ENCODE measurements around the gene PTPRG.

Gene PTPRG

DNA sequence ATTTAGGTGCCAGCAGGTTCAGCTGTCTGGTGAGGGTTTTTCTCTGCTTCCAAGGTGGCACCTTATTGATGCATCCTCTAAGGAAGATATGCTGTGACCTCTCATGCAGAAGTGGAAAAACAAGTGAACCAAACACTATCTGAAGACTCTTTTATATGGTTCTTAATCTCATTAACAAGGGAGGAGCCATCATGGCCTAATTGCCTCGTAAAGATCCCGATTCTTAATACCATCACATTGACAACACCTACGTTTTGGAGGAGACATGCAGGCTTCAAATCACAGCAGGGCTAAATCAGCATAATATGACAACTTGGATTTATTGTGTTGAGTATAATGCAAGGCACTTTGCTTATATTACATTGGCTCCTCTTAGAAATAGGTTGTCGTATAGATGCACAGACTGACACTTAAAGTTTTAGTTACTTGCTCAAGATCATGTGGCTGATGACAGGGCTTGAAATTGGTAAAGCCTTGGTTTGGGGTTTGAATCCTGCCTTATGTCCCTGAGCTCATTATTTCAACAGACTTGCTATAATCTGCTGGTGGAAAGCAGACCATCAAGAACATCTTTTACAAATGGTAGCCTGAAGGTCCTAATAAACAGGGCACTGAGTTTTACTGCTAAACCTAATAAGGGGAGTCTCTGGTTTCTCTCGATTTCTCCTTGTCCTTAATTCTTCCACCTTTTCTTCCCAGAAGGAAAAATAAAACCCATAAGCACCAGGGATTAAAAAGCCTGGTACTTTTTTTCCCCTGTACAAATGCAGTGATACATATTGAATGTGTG lies 88.2 kb downstream of the PTPRG start:
- no peak for DNase-seq (ENCODE audit: low read depth, low spot score)

- DNase-seq (ENCODE audit: low read depth, low spot score) = no peak
Observed at GRCh38 chr3:61650276-61650675, 88.9 kb downstream of the PTPRG start.

- DNase-seq (ENCODE audit: low read depth, low spot score) = no peak
Observed at GRCh38 chr3:61650719-61651410, 89.5 kb downstream of the PTPRG start.

GRCh38 chr3:61657689-61658088 lies 96.3 kb downstream of the PTPRG start:
- no peak for DNase-seq (ENCODE audit: low read depth, low spot score)

- DNase-seq (ENCODE audit: low read depth, low spot score) = no peak
Observed at GRCh38 chr3:61662861-61663260, 101.5 kb downstream of the PTPRG start.

- no peak for DNase-seq (ENCODE audit: low read depth, low spot score)
Observed at GRCh38 chr3:61663356-61664104, 102.2 kb downstream of the PTPRG start.

- peak; percentile 51 for DNase-seq (ENCODE audit: low read depth, low spot score)
Observed at GRCh38 chr3:61664105-61664482, 102.7 kb downstream of the PTPRG start.

DNA sequence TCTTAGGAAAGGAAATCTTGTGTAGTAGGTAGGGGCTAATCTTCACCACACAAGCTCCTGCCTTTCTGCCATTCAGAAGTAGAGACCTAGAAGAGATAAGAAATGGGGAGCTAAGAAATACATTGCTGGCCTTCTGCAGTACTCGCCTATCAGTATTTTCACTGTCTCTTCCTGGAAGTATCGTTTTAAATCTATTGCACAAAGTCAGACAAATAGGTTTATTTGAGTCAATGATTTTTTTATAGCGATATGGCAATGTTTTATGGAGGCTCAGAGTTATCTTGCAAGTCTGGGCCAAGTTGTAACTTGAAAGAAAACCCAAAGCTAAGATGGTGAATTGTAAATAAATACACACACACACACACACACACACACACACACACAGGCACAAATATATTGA lies 103.8 kb downstream of the PTPRG start:
- no peak for DNase-seq (ENCODE audit: low read depth, low spot score)

- DNase-seq (ENCODE audit: low read depth, low spot score) = no peak
Observed at GRCh38 chr3:61665987-61666386, 104.6 kb downstream of the PTPRG start.

- DNase-seq (ENCODE audit: low read depth, low spot score) = no peak
Observed at GRCh38 chr3:61666615-61667330, 105.4 kb downstream of the PTPRG start.

GRCh38 chr3:61667383-61667782 lies 106.0 kb downstream of the PTPRG start:
- no peak for DNase-seq (ENCODE audit: low read depth, low spot score)

DNA sequence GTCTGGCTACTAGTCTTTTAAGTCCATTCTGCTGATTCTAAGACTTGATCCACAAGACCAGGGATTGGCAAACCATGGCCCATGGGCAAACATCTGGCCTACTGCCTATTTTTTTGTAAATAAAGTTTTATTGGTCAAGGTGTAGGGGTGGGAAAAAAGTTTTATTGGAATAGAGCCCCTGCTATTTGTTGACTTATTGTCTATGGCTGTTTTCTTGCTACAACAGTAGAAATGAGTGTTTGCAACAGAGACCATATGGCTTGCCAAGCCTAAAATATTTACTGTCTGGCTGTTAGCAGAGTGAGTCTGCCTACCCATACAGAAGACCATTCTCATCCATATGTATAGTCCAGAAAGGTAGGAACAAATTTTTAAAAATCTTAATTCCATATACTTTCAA lies 106.4 kb downstream of the PTPRG start:
- DNase-seq (ENCODE audit: low read depth, low spot score) = no peak

DNA sequence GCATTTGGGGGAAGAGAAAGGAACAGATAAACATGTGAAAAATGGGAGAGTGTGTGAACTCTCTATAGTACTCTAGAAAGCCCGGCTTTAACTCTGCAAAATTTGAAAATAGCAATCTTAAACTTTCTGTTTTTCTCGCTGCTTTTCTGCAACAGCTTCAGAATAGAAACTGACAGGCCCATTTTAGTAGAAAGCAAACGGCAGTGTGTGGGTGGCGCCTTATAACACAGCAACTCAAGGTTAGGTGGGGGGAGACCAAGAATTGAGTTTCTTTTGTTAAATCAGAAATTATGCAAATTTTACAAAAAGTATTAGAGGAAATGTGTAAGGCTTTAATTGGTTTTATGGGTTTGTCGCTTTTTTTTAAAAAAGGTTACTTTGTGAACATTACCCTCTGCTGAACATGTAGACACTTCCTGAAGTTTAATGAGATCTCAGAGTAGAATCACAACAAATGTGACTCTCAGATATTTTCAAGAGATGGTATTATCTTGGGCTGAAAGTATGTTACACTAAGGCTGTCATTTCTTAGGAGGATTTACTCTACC lies 107.0 kb downstream of the PTPRG start:
- DNase-seq (ENCODE audit: low read depth, low spot score) = no peak

GRCh38 chr3:61669203-61669602 lies 107.8 kb downstream of the PTPRG start:
- DNase-seq (ENCODE audit: low read depth, low spot score) = no peak

DNA sequence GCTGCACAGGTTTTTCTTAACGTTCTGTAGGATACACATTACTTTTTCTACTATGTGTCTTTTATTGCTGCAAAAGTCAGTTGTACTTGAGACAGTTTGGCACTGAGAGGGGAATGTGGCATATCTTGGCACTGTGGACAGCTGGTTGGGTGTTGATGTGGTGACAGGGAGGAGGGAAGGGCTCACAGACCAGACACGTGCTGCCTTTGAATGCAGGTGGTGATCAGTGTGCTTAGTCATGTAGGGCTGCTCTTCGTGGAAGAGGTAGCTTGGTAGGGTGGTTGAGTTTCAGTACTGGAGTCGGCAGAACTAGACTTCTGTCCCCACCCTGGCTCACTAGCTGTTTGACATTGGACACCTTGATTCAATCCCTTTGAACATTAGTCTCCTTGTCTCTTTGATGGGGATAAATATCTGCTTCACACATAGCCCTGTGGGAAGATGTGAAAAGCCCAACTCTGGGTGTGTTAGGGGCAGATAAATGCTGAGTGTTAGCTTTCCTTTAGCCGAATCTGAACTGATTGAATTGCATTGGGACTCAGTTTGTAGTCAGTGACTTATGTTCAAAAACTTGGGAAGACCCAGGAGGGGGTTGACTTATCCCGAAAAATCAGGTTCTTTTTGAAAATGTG lies 108.4 kb downstream of the PTPRG start:
- peak; percentile 34 for DNase-seq (ENCODE audit: low read depth, low spot score)

- no peak for DNase-seq (ENCODE audit: low read depth, low spot score)
Observed at GRCh38 chr3:61673651-61674050, 112.3 kb downstream of the PTPRG start.

DNA sequence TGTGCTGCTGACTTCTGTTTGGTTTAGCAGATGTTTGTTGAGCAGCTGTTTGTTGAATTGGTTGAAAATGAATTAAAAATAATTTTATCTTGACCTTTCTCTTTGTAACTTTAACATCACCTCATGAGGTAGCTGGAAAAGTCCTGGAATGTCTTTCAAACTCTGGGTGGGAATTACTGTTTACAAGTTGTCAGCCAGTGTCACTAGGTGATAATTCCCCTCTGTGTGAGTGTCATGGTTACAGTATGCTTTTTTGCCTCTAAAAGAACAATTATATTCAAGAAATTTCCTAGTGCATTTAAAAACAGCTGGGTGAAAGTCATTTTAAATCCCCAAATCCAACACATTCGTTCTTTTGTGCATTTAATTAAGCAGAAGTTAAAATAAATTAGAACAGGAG lies 113.2 kb downstream of the PTPRG start:
- DNase-seq (ENCODE audit: low read depth, low spot score) = no peak

DNA sequence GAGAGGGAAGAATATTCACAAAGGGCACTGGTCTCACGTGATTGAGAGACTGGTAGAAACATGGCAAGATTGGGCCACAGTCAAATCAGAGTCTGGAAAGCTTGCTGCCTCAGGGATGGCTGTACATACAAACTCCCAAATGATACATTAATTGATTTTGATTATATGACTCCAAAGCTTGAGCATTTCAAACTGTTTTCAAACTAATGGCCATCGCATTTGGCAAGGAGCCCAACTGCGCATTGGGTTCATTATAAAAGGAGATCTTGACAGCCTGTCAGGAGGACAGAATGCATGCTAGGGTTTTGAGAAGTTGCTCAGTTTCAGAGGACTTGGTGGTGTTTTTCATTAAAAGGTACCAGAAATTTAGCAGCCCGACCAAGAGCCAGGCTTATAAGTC lies 117.7 kb downstream of the PTPRG start:
- no peak for DNase-seq (ENCODE audit: low read depth, low spot score)

GRCh38 chr3:61680617-61681016 lies 119.2 kb downstream of the PTPRG start:
- no peak for DNase-seq (ENCODE audit: low read depth, low spot score)

DNA sequence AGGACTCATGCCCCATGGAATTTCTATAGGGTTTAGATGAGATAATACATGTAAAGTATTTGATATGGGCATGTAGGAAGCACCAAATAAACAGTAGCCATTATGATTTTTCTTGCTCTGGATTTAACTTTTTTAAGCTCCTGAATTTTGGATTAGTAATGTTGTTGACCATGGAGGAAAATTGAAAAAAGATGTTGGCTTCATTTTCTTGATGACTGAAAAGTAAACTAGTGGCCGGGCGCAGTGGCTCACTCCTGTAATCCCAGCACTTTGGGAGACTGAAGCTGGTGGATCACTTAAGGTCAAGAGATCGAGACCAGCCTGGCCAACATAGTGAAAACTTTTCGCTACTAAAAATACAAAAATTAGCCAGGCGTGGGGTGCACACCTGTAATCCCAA lies 120.3 kb downstream of the PTPRG start:
- no peak for DNase-seq (ENCODE audit: low read depth, low spot score)

Measured in ELF-1 (cell line).